GM21529 (cell line): ENCODE measurements around the gene CPSF6.
"Not testable (repeated sequence)": the region's sequence is repeated elsewhere in the genome, so short reads cannot be mapped to it uniquely, and the experiment has no call there.

Experiments used
- ATAC-seq: cut with Tn5 transposase; IDR thresholded peaks from one replicate; pipeline ENCODE4 v1.9.1; 2021; ENCODE audit not compliant: unreplicated experiment

CPSF6 gene

GRCh38 chr12:69254862-69255261 is 15.5 kb downstream of the CPSF6 start:
- ATAC-seq: no peak

- ATAC-seq: no peak
These were observed 19.3 kb downstream of the CPSF6 start for GRCh38 chr12:69258655-69259054.

- no peak for ATAC-seq
These were observed 23.1 kb downstream of the CPSF6 start for GRCh38 chr12:69262264-69262974.

- no peak for ATAC-seq
These were observed 25.8 kb downstream of the CPSF6 start for GRCh38 chr12:69265205-69265604.

GRCh38 chr12:69265633-69266032 is 26.3 kb downstream of the CPSF6 start:
- not testable (repeated sequence) for ATAC-seq

GRCh38 chr12:69266036-69266635 is 26.8 kb downstream of the CPSF6 start:
- ATAC-seq: no peak

- no peak for ATAC-seq
These were observed 30.4 kb downstream of the CPSF6 start for GRCh38 chr12:69269736-69270135.

- no peak for ATAC-seq
These were observed 33.1 kb downstream of the CPSF6 start for GRCh38 chr12:69272511-69272910.

GRCh38 chr12:69274861-69275260 is 35.5 kb downstream of the CPSF6 start:
- no peak for ATAC-seq

- ATAC-seq: no peak
These were observed 36.1 kb downstream of the CPSF6 start for GRCh38 chr12:69275471-69275891.

GRCh38 chr12:69278814-69279782 is 39.7 kb downstream of the CPSF6 start:
- no peak for ATAC-seq

GRCh38 chr12:69284131-69284530 is 44.8 kb downstream of the CPSF6 start:
- peak; percentile 72 for ATAC-seq

- ATAC-seq: no peak
These were observed 48.2 kb downstream of the CPSF6 start for GRCh38 chr12:69287556-69287955.

- ATAC-seq: peak; percentile 100
These were observed 51.3 kb downstream of the CPSF6 start for GRCh38 chr12:69290545-69291277.

- ATAC-seq: no peak
These were observed 51.9 kb downstream of the CPSF6 start for GRCh38 chr12:69291278-69291593.

GRCh38 chr12:69298133-69298532 is 58.8 kb downstream of the CPSF6 start:
- ATAC-seq: no peak

- no peak for ATAC-seq
These were observed 59.6 kb downstream of the CPSF6 start for GRCh38 chr12:69298947-69299346.

- ATAC-seq: no peak
These were observed 64.9 kb downstream of the CPSF6 start for GRCh38 chr12:69304284-69304683.

GRCh38 chr12:69309461-69309860 is 70.1 kb downstream of the CPSF6 start:
- no peak for ATAC-seq

- no peak for ATAC-seq
These were observed 73.8 kb downstream of the CPSF6 start for GRCh38 chr12:69313209-69313608.

GRCh38 chr12:69316784-69317183 is 77.4 kb downstream of the CPSF6 start:
- ATAC-seq: not testable (repeated sequence)
